ENCODE data around the gene CAMK2G.

CAMK2G gene

GRCh38 chr10:73817826-73818225 is 56.5 kb downstream of the CAMK2G start:
- TF ChIP-seq, protein P1, sequence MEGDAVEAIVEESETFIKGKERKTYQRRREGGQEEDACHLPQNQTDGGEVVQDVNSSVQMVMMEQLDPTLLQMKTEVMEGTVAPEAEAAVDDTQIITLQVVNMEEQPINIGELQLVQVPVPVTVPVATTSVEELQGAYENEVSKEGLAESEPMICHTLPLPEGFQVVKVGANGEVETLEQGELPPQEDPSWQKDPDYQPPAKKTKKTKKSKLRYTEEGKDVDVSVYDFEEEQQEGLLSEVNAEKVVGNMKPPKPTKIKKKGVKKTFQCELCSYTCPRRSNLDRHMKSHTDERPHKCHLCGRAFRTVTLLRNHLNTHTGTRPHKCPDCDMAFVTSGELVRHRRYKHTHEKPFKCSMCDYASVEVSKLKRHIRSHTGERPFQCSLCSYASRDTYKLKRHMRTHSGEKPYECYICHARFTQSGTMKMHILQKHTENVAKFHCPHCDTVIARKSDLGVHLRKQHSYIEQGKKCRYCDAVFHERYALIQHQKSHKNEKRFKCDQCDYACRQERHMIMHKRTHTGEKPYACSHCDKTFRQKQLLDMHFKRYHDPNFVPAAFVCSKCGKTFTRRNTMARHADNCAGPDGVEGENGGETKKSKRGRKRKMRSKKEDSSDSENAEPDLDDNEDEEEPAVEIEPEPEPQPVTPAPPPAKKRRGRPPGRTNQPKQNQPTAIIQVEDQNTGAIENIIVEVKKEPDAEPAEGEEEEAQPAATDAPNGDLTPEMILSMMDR (IDR thresholded peaks at IDR 0.05; ENCODE audit: low read depth, low read length), result no peak
- no peak for DNase-seq
- Histone ChIP-seq H3K4me3 (ENCODE audit: low read depth, low read length) (no peak overlapping the region), H3K36me3 (0 out of 2 replicates have a peak, but pooled peaks cover 5% of the 10 kb centered on the region), H3K27me3 (no peaks in the 10 kb centered on the region), H3K4me1 (no peaks in the 10 kb centered on the region), H3K9me3 (no peaks in the 10 kb centered on the region)

GRCh38 chr10:73816917-73817729 is 57.2 kb downstream of the CAMK2G start:
- H3K36me3 ChIP-seq, result 0 out of 2 replicates have a peak, but pooled peaks cover 5% of the 10 kb centered on the region

GRCh38 chr10:73815719-73816030 is 58.7 kb downstream of the CAMK2G start:
- no peak overlapping the region for H3K4me3 ChIP-seq (ENCODE audit: low read depth, low read length)
- H3K4me1 ChIP-seq, result no peaks in the 10 kb centered on the region
- H3K36me3 ChIP-seq, result 0 out of 2 replicates have a peak, but pooled peaks cover 5% of the 10 kb centered on the region
- no peaks in the 10 kb centered on the region for H3K9me3 ChIP-seq
- no peaks in the 10 kb centered on the region for H3K27me3 ChIP-seq
- no peak for DNase-seq
- TF ChIP-seq, protein P1 (IDR thresholded peaks at IDR 0.05; ENCODE audit: low read depth, low read length), result no peak

More at GRCh38 chr10:73816917-73817729, 57.2 kb downstream of the CAMK2G start:
- no peak overlapping the region for H3K4me3 ChIP-seq (ENCODE audit: low read depth, low read length)
- no peaks in the 10 kb centered on the region for H3K4me1 ChIP-seq
- DNase-seq, result no peak
- TF ChIP-seq, protein P1 (IDR thresholded peaks at IDR 0.05; ENCODE audit: low read depth, low read length), result no peak
- H3K27me3 ChIP-seq, result no peaks in the 10 kb centered on the region
- H3K9me3 ChIP-seq, result no peaks in the 10 kb centered on the region

- 0 out of 2 replicates have a peak, but pooled peaks cover 5% of the 10 kb centered on the region for H3K36me3 ChIP-seq
- H3K9me3 ChIP-seq, result no peaks in the 10 kb centered on the region
- no peaks in the 10 kb centered on the region for H3K27me3 ChIP-seq
- TF ChIP-seq, protein P1 (IDR thresholded peaks at IDR 0.05; ENCODE audit: low read depth, low read length), result peak; percentile 25
- H3K4me3 ChIP-seq (ENCODE audit: low read depth, low read length), result no peak overlapping the region
- no peak for DNase-seq
- H3K4me1 ChIP-seq, result no peaks in the 10 kb centered on the region
Observed at GRCh38 chr10:73814896-73815718, 59.2 kb downstream of the CAMK2G start.

- no peaks in the 10 kb centered on the region for H3K27me3 ChIP-seq
- H3K4me3 ChIP-seq (ENCODE audit: low read depth, low read length), result no peak overlapping the region
- TF ChIP-seq, protein P1 (IDR thresholded peaks at IDR 0.05; ENCODE audit: low read depth, low read length), result no peak
- DNase-seq, result no peak
- H3K9me3 ChIP-seq, result no peaks in the 10 kb centered on the region
- H3K36me3 ChIP-seq, result 0 out of 2 replicates have a peak, but pooled peaks cover 5% of the 10 kb centered on the region
- H3K4me1 ChIP-seq, result no peaks in the 10 kb centered on the region
Observed at GRCh38 chr10:73814276-73814895, 60.0 kb downstream of the CAMK2G start.

Measured in BE2C (cell line).